Measurements from ENCODE around the gene PLCD4.

PLCD4 gene

DNA sequence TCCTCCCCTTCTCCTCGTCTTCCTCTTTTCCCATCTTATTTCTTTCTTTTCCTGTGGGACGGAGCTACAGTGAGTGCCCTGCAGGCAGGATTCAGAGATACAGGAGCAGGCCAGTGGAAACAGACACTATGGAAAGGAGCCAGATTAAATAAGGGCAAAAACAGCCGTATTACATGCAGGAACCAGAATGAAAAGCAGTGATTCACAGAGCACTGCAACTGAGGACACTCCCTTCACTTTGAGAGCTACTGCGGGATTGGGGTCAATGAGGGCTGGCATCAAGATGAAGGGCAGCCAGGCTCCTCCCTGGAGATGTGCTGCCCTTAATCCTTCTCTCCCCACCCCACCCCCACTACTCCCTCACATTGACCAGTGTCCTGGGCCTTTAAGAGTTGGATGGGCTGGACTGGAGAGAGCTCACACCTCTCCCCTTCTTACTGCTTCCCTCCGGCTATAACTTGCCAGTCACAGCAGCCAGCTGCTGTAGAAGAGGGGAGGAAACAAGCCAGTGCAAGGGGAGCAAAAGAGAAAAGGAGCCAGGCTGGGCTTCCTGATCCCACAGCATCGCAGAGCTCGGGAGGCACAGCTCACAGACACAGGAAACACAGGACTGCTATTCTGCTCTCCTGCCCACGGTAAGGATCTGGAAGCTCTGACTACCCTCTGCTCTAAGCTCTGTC is at the start of gene PLCD4:
Gene PLCD4 (plus strand): TSS at position 464 of the 680 bp plus-strand sequence. CDS start 7,841 bp downstream, outside the sequence.
- DNase-seq = no peak

DNA sequence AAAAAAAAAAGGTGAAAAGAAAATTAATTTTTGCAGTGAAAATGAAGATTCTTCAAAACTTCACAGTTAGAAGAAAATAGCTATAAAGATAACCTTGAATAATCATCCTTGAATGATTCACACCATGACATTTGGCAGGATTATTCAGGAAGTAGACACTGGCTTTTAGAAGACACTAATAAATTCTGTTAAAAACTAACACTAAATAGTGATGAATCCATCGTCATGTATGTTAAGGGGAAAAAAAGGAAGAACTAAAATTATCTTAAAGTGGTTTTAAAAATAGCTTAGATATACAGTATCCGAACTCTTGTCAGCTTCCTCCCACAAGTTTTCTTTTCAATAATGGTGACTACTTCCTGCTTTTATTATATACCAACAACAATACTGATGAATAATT is 49.8 kb upstream of the PLCD4 start:
- DNase-seq = no peak

DNA sequence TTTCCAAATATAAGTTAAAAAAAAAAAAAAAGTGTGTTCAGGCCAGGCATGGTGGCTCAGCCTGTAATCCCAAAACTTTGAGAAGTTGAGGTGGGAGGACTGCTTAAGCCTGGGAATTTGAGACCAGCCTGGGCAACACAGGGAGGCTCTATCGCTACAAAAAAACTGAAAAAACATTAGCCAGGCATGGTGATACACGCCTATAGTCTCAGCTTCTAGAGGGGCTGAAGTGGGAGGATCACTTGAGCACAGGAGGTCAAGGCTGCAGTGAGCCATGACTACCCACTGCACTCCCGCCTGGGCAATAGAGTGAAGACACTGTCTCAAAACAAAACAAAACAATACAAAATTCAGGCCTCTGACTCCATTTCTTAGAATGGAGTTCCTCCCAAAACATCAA is 48.7 kb upstream of the PLCD4 start:
- no peak for DNase-seq

DNA sequence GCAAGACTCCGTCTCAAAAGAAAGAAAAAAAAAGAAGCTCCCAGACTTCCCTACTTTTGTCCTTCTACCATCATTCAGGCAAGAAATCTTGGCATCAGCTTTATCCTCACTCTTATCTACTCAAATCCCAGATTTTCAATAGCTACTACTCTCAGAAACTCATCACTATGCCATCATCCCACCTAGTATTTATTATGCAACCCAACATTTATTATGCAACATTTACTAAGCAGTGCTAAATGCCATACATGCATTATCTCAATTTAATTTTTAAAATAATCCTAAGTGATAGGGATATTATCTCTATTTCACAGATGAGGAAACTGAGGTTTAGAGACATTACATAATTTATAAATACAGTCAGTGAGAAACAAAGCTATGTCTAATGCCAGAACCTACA is 43.6 kb upstream of the PLCD4 start:
- DNase-seq = no peak

DNA sequence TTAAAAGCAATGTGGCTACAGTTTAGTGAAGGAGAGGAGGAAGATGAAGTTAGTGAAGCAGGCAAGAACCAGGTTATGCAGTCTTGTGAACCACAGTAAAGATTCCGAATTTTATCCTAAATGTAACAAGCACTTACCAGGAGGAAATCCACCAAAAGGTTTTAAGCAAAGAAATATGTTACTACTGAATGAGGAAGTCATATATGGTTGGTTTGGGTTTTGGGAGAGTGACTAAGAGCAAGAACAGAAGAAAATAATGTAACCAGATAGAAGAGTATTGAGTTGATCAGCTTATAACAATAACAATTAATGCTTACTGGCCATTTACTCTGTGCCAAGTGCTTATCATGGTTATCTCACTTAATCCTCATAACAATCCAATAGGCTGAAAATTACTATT is 41.4 kb upstream of the PLCD4 start:
- DNase-seq = no peak

DNA sequence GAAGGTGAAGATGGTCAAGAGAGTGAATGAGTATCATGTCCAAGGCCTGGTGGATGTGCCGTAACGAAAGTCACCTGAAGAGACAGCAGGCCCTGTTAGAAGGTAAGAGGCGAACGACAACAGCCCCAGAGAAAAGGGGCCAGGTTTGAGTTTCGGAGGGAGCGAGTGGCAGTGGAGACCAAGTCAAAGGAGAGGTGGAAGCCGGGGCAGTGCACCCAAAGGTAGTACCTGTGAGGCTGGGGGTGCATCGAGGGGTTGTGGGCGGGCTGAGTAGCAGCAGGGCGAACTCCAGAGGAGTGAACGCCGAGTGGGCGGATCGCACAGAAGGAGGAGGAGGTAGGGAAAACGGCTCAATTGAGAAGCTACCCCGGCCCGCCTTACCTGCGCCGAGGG is 39.9 kb upstream of the PLCD4 start:
- DNase-seq = no peak

DNA sequence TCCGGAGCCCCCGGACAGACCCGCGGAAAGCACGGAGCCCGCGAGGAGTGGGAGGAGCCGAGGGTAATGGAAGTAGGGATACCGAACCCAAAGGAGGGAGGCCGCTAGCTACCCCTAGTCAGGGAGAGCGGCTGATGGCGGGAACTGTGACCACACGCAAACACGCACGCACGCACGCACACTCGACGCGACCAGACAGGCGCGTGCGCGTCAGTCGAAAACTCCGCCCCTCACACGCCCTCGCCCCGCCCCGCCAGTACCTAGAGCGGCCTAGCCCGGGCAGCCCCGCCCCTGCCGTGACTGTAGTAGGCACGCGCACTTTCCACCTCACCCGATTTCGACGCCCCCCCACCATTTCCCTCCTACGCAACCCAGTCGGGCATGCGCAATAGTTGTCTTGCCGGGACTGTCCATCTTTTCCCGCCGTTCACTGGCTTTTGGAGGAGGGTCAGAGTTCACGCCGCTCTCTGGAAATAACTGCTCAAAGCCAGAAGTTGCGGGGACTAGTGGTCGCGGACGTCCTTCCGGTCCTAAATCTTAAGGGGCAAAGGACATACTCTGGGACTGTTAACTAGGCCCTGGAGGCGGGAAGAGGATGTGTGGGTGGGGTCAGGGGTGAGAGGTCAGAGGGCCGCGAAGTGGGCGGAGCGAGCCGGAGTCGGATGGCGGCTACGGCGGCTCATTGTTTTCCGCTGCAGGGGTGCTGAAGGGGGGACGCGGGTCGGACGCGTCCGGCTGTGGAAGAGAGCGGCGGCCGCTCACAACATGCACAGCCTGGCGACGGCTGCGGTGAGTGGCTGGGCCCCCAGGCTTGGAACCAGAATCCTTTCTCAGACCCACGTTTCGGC is 39.3 kb upstream of the PLCD4 start, which contains the start of the genes CNOT9 and USP37:
Gene CNOT9 (plus strand): TSS at position 650 of the 848 bp plus-strand sequence. CDS start 116 bp downstream, at position 766.
Gene USP37 (minus strand): TSS at position 162 of the 848 bp plus-strand sequence. CDS start 9,698 bp downstream, outside the sequence.
- peak; percentile 100 for DNase-seq

DNA sequence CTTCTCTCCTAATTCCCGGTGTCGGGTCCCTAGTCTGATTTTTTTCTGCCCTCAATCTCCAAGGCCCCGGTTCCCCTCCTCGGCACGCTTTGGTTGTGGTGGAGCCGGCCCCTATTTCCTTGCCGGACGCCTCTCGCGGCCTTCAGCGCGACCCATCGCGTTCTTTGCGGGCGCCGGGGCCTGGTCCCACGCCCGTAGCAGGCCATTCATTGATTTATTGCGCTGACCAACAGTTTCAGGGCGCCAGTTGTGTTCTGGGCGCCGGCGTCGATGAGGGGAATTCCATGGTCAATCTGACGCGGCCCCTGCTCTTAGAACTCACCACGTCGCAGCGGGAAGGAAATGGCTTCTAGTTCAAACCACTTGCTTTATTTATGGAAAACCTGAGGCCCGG is 38.7 kb upstream of the PLCD4 start:
- peak; percentile 50 for DNase-seq

DNA sequence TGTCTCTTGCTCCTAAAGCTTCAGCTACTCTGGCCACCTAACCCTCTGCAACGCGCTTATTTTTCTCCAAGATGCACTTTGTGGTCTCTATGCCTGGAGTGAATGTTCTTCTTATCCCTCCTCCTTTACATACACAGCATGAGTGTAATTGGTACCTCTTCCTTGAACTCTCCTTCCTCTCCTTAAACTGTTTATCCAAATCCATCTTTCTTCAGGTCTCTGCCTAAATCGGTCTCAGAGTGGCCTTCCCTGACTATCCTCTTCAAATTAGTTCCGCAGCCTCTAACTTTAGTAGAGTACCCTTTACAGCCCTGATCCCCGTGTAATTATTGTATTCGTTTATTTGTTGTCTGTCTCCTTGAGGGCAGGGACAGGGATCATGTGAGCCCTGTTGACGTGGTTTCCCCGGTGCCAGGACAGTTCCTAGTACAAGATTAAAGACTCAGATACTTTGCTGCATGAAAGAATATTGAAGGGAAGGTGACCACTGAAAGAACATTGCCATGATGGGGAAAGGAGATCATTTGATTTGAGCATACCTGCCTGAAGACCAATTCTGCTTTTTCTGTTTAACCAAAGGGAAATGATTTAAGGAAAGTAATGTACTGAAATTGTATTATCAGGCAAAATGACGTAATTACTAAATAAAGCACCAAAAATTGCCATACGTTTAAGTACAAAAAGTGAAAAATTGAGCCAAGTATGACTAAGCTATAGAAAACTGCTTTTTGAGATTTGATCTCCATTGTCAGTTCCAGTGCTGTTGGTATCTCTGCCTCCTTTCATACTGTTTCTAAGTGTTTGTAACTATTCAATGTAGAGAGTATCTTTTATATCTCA is 37.8 kb upstream of the PLCD4 start:
- DNase-seq = no peak

DNA sequence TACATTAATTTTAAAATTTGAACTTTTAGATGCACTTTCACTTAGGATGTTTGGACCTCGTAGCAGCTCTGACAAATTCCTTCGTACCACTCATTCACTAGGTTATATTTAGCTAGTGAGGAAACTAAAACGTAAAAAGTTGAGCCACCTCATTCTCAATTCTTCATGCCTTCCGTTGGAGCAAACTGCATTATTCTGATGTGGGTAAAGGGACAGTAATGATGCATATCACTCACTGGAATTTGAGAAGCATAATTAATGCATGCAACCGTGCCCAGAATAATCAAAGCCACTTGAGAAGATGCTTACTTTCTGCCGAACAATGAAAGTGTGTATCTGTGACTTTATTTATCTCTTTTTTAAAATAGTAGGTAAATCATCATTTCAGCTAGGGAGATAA is 36.8 kb upstream of the PLCD4 start:
- no peak for DNase-seq

DNA sequence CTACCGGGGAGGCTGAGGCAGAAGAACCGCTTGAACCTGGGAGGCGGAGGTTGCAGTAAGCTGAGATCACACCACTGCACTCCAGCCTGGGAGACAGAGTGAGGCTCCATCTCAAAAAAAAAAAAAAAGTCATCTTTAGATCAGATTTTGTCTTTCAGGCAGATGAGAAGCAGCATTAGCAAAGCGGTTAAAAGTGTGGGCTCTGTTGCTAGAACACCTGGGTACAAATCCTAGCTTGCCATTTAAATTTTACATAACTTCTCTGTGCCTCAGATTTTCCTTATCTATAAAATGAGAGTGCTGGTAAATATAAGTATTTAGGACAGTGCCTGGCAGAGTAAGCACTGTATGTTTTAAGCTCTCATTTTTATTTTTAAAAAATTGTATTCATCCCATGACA is 30.8 kb upstream of the PLCD4 start:
- no peak for DNase-seq

DNA sequence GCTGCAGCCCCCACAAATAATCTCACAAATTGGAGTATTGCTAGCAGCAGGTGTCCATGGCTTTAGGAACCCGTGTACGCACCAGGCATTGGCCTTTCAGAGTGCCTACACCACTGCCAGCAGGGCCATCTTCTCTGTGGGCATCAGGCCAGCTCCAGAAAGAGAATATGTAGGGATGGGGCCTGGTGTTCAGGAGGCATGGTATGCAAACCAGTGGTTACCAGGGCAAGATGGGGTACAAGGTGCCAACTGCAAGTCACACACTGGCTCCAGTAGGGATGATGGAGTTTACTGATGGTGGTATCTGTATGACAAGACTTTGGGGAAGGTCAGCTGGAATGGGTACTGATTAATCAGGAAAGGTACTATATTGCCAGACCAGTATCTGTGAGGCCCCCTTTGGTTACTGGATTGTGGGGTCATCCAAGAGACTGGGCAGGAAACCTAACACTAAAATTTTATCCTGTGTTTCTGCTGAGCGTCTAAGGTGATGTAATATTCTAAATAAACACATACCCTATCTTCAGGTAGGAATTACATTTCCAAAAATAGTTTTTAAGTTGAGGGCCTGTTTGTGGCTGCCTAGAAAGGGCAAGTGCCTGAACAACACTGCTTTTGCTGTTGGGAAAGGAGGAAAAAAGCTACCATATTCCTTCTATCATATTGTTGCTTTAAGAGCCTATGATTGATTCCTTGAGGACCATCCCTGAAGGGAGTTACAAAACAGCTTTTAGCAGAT is 30.0 kb upstream of the PLCD4 start:
- DNase-seq = no peak

DNA sequence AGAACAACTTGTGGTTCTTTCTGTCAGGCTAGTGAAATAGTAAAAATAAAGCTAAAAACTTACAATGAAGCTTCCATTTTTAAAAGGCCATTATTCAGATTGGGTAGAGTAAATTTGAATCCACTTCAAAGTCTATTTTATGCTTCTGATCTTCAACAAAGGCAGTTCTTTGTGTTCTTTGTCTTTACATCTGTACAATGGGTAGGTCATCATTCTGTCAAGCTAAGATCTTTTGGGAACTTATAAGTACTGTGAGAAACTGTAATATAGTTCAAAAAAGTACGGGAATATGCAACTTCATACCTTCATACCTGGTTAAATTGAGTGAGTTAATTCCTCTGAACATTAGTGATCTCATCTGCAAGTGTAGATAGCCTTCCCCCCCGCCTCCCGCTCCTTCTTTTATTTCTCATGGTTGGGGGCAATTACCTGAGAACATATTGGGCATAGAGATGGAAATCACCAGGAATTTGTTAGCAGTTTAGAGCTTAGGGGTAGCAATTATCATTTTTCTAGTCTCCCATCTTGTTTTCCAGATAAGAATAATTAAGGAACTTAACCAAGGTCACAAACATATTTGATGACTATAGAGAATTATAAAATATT is 29.3 kb upstream of the PLCD4 start:
- no peak for DNase-seq

DNA sequence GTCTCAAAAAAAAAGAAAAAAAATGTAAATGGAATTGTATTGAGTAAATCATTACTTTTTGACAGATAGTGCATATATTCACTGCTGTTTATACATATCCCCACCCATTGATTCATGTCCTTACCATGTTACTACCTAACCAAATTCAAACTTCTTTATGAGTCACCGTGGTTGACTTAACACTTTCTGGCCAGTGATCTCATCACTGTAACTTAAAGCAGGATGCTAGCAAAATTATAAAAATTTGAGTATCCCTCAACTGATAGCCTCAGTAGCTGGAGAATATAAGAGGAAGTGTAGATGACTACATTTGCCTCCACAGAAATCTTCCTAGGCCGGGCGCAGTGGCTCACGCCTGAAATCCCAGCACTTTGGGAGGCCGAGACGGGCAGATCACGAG is 25.6 kb upstream of the PLCD4 start:
- DNase-seq = no peak

DNA sequence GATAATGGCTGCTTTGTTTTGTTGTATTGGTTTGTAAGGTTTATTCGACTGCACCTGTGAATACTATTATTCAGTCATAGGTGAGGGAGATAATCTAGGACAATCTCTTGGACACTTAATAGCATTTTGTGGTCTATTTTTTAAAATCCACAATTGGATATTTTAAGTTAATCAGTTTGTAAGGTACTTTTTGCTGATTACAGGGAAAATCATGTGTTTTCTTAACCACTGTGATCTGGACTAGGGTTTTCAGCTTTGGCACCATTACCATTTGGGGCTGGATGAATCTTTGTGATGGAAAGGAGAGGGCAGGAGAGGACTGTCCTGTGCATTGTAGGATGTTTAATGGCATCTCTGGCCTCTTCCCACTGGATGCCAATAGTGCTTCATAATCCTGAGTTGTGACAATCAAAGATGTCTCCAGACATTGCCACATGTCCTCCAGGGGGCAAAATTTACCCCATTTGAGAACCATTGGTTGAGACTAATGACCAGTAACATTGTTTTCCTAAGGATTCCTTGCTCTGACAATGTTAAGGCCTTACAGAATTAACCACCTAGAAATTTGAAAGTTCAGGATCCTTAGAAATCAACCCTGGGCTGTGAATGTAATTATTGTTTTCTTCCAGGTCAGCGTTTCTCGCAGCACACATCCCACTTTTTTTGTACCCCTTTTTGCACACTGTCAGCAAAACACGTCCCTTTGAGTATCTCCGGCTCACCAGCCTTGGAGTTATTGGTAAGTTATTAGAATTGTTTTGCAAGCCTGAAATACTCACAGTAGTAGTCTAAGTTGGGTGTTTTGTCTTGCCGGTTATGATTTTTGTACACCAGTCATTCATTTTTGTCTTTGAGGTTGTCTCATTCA is 23.5 kb upstream of the PLCD4 start:
- DNase-seq = no peak

DNA sequence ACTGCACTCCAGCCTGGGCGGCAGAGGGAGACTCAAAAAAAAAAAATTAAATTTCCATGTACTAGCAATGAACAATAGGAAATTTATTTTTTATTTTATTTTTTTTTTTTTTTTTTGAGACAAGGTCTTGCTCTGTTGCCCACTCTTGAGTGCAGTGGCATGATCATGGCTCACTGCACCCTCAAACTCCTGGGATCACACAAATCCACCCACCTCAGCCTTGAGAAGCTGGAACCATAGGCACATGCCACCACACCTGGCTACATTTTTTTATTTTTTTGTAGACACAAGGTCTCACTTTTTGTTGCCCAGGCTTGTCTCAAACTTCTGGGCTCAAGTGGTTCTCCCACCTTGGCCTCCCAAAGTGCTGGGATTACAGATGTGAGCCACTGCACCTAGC is 22.2 kb upstream of the PLCD4 start:
- DNase-seq = no peak

DNA sequence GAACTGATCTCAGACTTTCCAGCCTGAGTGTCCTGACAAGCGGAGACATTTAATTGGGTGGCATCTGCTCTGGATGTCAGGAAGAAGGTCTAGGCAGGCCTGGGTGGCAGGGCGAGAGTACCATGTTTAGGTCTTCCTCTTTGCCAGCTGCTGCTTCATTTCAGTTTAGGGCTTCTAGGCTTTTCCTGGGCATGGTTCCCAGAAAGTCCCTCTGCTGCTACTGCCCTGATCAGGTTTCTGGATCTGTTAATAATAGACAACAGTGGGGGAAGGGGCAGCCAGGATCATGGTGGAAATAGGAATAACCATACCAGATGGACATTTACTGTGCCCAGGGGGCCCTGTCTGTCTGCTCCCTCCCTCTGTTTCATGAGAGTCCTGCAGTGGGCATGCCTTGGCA is 2.3 kb upstream of the PLCD4 start:
- DNase-seq = no peak

DNA sequence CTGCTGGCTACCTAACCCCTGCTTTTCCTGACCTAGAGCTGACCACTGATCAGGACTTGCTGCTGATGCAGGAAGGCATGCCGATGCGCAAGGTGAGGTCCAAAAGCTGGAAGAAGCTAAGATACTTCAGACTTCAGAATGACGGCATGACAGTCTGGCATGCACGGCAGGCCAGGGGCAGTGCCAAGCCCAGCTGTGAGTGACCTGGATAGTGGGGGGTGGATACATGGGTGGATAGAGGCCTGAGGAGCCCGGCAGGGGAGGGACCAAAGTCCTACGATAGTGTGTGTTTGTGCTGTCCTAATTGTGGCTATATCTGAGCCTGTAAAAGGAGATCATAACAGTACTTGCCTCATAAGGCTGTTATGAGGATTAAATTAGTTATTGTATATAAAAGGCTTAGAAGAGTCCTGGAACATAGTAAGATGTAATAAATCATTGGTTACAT is 8.2 kb downstream of the PLCD4 start:
- DNase-seq = no peak

DNA sequence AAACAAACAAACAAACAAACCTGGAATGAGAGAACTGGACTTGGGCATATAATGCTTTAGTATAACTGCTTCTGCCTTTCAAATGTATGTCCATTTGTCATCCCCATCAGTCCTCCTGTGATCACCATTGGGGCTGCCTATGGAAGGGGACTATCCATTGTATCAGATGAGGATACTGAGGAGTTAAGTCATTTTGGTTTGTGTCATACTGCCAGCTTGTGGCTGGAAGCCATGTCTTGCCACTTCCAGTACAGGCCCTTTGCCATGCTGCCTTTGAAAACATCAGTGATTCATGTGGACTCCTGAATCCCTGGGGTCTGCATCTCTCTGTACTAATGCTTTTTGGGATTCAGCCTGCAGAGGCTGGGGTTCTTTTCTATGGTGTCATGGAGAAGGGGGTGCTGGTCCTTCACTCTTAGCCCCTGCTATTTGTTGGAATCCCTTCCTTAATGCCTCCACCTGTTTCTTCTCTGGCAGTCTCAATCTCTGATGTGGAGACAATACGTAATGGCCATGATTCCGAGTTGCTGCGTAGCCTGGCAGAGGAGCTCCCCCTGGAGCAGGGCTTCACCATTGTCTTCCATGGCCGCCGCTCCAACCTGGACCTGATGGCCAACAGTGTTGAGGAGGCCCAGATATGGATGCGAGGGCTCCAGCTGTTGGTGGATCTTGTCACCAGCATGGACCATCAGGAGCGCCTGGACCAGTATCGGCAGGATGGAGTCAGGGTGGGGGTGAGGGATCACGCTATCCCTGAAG is 10.6 kb downstream of the PLCD4 start:
- no peak for DNase-seq

DNA sequence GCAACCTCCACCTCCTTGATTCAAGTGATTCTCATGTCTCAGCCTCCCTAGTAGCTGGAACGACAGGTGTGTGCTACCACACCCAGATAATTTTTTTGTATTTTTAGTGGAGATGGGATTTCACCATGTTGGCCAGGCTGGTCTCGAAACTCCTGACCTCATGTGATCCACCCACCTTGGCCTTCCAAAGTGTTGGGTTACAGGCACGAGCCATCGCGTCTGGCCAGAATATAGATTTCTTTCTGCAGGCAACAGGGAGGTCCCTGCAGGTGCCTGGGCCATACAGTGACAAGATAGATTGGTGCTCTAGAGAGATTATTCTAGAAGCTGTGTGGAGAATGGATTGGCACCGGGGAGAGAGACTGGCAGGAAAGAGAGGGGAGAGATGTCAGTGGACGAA is 13.3 kb downstream of the PLCD4 start:
- no peak for DNase-seq

All from stimulated activated CD4-positive, alpha-beta T cell treated with anti-CD3 and anti-CD28 coated beads, Interleukin-12 subunit alpha, Interleukin-12 subunit beta, amount 100 ng/mL, for 4 hours (primary cell).